DMS114 treated with DMSO at 0.1 percent for 48 hours (cell line): ENCODE measurements around the gene SNCA.

Experiments used
- DNase-seq: peaks from one replicate; lab custom pipeline; 2025; ENCODE audit not compliant: unreplicated experiment; lab: John Stamatoyannopoulos, UW

Gene SNCA

GRCh38 chr4:89836897-89837384 is at the start of gene SNCA:
SNCA (minus strand) TSS chr4:89837161; CDS start chr4:89835667, 1,494 bp downstream.
- DNase-seq: no peak

- DNase-seq: no peak
These were observed 42.3 kb upstream of the SNCA start for GRCh38 chr4:89879215-89879614.

- no peak for DNase-seq
These were observed 41.6 kb upstream of the SNCA start for GRCh38 chr4:89878611-89879010.

GRCh38 chr4:89876548-89876947 is 39.6 kb upstream of the SNCA start:
- DNase-seq: no peak

- no peak for DNase-seq
These were observed 34.2 kb upstream of the SNCA start for GRCh38 chr4:89871211-89871610.

GRCh38 chr4:89868999-89869589 is 32.1 kb upstream of the SNCA start:
- no peak for DNase-seq

- DNase-seq: no peak
These were observed 31.3 kb upstream of the SNCA start for GRCh38 chr4:89868276-89868675.

- no peak for DNase-seq
These were observed 26.6 kb upstream of the SNCA start for GRCh38 chr4:89863533-89863932.

GRCh38 chr4:89860971-89861370 is 24.0 kb upstream of the SNCA start:
- no peak for DNase-seq

GRCh38 chr4:89855236-89855635 is 18.3 kb upstream of the SNCA start:
- DNase-seq: no peak

- no peak for DNase-seq
These were observed 10.8 kb upstream of the SNCA start for GRCh38 chr4:89847571-89848325.

GRCh38 chr4:89839558-89839957 is 2.6 kb upstream of the SNCA start:
- DNase-seq: no peak

- no peak for DNase-seq
These were observed 1.0 kb upstream of the SNCA start for GRCh38 chr4:89837993-89838390.

GRCh38 chr4:89837385-89837992 is 528 bp upstream of the SNCA start:
- DNase-seq: no peak

- DNase-seq: no peak
These were observed 773 bp downstream of the SNCA start for GRCh38 chr4:89836031-89836745.

GRCh38 chr4:89835413-89835812 is 1.5 kb downstream of the SNCA start:
- DNase-seq: no peak

GRCh38 chr4:89834486-89835209 is 2.3 kb downstream of the SNCA start:
- no peak for DNase-seq

- DNase-seq: no peak
These were observed 7.4 kb downstream of the SNCA start for GRCh38 chr4:89829470-89830138.

GRCh38 chr4:89823416-89823815 is 13.5 kb downstream of the SNCA start:
- no peak for DNase-seq

GRCh38 chr4:89821612-89822011 is 15.3 kb downstream of the SNCA start:
- no peak for DNase-seq
